ENCODE results near the gene ABHD16A.

Gene ABHD16A

DNA sequence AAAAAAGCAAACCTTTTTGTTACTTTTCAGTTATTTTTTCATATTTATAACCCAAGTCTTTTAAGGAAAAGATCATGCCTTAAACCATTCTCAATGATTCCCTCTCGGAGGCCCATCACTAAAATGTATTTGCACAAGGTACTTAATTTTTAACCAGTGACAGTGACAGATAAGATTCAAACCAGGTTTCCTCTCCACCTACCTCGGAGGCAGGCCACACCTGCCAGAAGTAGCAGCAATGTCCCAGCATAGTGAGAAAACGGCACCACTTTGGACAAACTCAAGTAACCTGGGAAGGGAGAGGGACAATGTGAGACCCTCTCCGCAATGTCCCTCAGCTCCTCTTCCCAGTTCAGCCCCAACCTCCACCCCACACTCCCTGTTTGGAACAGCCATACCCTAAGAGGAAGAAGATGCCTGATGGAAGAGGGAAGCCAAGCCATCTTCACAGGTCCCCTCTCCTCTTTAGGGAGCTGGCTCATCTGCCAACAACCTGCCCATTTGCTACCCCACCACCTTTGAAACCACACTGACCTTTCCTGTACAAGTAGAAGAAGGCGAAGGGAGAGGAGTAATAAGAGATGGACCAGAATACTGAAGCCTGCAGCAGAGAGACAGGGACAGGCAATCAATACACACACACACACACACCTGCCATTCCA is 2.3 kb downstream of the ABHD16A start:
- peaks cover 7% of the 10 kb centered on the region for H3K36me3 ChIP-seq (replicated peaks)
- no peak overlapping the region for H3K27ac ChIP-seq
- no peaks in the 10 kb centered on the region for H3K27me3 ChIP-seq (replicated peaks)
- TF ChIP-seq, protein P1, sequence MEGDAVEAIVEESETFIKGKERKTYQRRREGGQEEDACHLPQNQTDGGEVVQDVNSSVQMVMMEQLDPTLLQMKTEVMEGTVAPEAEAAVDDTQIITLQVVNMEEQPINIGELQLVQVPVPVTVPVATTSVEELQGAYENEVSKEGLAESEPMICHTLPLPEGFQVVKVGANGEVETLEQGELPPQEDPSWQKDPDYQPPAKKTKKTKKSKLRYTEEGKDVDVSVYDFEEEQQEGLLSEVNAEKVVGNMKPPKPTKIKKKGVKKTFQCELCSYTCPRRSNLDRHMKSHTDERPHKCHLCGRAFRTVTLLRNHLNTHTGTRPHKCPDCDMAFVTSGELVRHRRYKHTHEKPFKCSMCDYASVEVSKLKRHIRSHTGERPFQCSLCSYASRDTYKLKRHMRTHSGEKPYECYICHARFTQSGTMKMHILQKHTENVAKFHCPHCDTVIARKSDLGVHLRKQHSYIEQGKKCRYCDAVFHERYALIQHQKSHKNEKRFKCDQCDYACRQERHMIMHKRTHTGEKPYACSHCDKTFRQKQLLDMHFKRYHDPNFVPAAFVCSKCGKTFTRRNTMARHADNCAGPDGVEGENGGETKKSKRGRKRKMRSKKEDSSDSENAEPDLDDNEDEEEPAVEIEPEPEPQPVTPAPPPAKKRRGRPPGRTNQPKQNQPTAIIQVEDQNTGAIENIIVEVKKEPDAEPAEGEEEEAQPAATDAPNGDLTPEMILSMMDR (IDR thresholded peaks at IDR 0.05; ENCODE audit: low read depth, low read length, missing control alignments): no peak
- in situ Hi-C loops (cut with HindIII; ENCODE audit: low pct_ligation_motif_present, low sequenced_read_pairs): no loop called here
- DNase-seq: no peak
- H3K4me3 ChIP-seq (ENCODE audit: low read depth, low read length): no peak overlapping the region

DNA sequence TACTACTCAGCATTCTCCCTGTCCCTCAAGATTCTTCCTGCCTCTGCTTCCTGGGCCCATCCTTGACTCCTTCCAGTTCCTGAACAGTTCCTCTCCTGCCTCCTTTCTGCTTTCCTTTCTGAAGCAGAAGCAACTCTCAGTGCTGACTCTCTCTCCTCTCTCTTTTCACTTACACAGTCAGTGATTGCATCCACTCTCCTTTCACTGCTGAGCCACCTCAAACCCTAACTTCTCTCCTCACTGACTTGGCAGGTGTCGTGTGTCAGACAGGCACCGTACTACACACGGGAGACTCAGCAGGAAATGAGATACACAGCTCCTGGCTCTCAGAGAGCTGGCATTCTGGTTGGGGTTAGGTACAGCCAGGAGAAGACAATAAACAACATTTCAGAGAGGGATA is 5.6 kb downstream of the ABHD16A start:
- TF ChIP-seq, protein P1 (IDR thresholded peaks at IDR 0.05; ENCODE audit: low read depth, low read length, missing control alignments): no peak
- Histone ChIP-seq H3K36me3 (replicated peaks) (peaks cover 24% of the 10 kb centered on the region), H3K27ac (no peak overlapping the region), H3K4me3 (ENCODE audit: low read depth, low read length) (no peak overlapping the region), H3K27me3 (replicated peaks) (no peaks in the 10 kb centered on the region)
- DNase-seq: no peak
- in situ Hi-C loops (cut with HindIII; ENCODE audit: low pct_ligation_motif_present, low sequenced_read_pairs): no loop called here

DNA sequence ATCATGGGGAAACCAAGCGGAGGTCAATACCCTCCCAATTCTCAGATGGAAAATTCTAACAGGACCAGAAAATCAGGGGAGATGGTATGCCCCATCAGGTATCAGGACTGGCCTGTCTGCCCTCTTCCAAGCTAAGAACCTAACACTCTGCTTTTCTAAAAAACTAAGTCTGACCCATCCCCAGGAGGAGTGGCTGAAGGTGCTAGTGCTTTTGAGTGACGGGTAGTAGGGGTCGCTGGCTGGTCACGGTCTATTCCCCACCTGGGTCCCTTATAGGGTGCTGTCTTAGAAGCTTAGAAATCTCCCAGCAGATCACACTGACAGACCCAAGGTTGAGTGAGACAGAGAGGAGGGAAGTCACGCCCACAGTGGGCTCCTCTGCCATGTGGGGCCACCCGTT is 9.6 kb downstream of the ABHD16A start:
- DNase-seq: no peak
- in situ Hi-C loops (cut with HindIII; ENCODE audit: low pct_ligation_motif_present, low sequenced_read_pairs): no loop called here
- Histone ChIP-seq H3K36me3 (replicated peaks) (peaks cover 53% of the 10 kb centered on the region), H3K27me3 (replicated peaks) (no peaks in the 10 kb centered on the region), H3K4me3 (ENCODE audit: low read depth, low read length) (no peak overlapping the region), H3K27ac (no peak overlapping the region)
- TF ChIP-seq, protein P1 (IDR thresholded peaks at IDR 0.05; ENCODE audit: low read depth, low read length, missing control alignments): no peak

DNA sequence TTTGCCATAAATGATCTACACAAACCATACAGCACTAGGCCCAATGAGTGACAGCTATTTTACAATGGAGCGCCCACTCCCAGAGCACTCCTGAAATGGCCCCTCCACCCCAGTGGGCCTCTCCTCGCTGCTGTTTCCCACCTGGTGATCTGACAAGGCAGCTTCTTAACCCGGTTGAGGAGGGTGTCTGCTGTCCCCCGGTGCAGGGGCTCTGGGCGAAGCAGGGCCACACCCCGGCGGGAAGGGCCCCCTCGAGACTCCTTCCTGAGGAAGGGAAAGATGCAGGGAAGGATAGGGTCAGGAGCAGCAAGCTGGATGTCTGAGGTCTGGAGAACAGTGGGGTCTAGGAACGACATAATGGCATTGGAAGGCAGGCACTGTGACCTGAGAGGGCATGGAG is 10.2 kb downstream of the ABHD16A start:
- peaks cover 60% of the 10 kb centered on the region for H3K36me3 ChIP-seq (replicated peaks)
- no peak for DNase-seq
- in situ Hi-C loops (cut with HindIII; ENCODE audit: low pct_ligation_motif_present, low sequenced_read_pairs): no loop called here

DNA sequence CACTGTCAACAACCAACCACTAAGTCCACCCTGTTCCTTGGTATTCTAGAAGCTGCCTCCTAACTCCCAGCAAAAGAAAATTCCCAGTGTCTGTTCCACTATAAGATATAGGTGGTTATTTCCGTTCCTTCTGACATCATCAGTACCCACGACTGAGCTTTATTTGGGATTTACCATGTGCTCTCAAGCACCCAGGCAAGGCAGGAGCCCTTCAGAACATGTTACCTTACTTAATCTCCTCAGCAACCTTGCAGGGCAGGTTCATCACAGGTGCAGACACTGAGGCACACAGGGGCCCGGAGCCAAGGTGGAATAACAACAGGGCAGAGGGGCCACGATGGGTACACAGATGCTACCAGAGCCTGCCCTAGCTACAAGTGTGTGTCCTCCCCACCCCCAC is 10.8 kb downstream of the ABHD16A start:
- in situ Hi-C loops (cut with HindIII; ENCODE audit: low pct_ligation_motif_present, low sequenced_read_pairs): no loop called here
- DNase-seq: no peak
- TF ChIP-seq, protein P1 (IDR thresholded peaks at IDR 0.05; ENCODE audit: low read depth, low read length, missing control alignments): no peak
- Histone ChIP-seq H3K36me3 (replicated peaks) (peaks cover 63% of the 10 kb centered on the region), H3K4me3 (ENCODE audit: low read depth, low read length) (no peak overlapping the region), H3K27ac (no peak overlapping the region), H3K27me3 (replicated peaks) (no peaks in the 10 kb centered on the region)

More for the DNA sequence above, 10.2 kb downstream of the ABHD16A start:
- H3K27me3 ChIP-seq (replicated peaks): no peaks in the 10 kb centered on the region
- no peak overlapping the region for H3K4me3 ChIP-seq (ENCODE audit: low read depth, low read length)
- TF ChIP-seq, protein P1 (IDR thresholded peaks at IDR 0.05; ENCODE audit: low read depth, low read length, missing control alignments): no peak
- no peak overlapping the region for H3K27ac ChIP-seq

DNA sequence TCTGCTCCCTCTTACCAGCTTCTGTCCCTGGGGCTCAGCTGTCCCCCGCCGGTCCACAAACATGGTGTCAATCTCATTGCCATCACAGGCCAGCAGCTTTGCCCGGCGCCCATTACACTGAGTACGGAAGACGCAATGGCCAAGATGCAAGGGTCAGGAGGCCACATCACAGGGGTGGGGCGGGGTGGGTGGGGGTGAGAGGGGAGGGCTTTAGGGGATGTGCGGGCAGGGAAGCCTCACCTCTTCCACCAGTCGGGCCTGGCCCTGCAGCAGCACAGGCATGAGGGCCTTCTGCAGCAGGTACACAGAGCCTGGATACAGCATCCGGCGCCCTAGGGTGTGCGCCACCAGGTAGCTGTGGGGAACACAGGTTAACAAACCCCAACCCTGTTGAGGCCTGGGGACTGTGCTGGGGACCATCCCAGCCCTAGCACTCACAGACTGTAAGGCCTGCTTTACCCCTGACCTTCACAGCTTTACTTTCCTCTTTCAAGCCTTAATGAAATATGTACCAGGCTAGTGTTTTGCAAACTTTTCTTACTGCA is 11.5 kb downstream of the ABHD16A start:
- TF ChIP-seq, protein P1 (IDR thresholded peaks at IDR 0.05; ENCODE audit: low read depth, low read length, missing control alignments): no peak
- no peak for DNase-seq
- H3K27ac ChIP-seq: no peak overlapping the region
- in situ Hi-C loops (cut with HindIII; ENCODE audit: low pct_ligation_motif_present, low sequenced_read_pairs): no loop called here
- H3K27me3 ChIP-seq (replicated peaks): no peaks in the 10 kb centered on the region
- no peak overlapping the region for H3K4me3 ChIP-seq (ENCODE audit: low read depth, low read length)
- peaks cover 70% of the 10 kb centered on the region for H3K36me3 ChIP-seq (replicated peaks)
